PFSK-1 (cell line): ENCODE data around the gene GLIS1.

ENCODE experiments used
- FOXP2 ChIP-seq: optimal IDR thresholded peaks from 2 replicates; pipeline ENCODE3; 2011; ENCODE audit warnings: borderline replicate concordance, control low read depth, inconsistent platforms; ENCODE audit not compliant: insufficient read depth; ENCODE audit errors: extremely low read length, extremely low read depth
- POLR2AphosphoS5 ChIP-seq: IDR thresholded peaks from 2 replicates; pipeline ENCODE4 v1.6.1; 2012; ENCODE audit warnings: low read depth, mild to moderate bottlenecking, control low read depth, low read length, moderate library complexity
- SIN3A ChIP-seq: IDR thresholded peaks from 2 replicates; pipeline ENCODE4 v1.6.1; 2012; ENCODE audit warnings: mild to moderate bottlenecking, low read length, moderate library complexity, borderline replicate concordance; ENCODE audit not compliant: insufficient read depth
- TAF1 ChIP-seq: IDR thresholded peaks from 2 replicates; pipeline ENCODE4 v1.6.1; 2012; ENCODE audit warnings: low read length, control low read depth, borderline replicate concordance; ENCODE audit not compliant: insufficient read depth
- TF ChIP-seq, protein P1 (sequence below), 2 experiments: IDR thresholded peaks; 2 replicates each; pipeline versions ENCODE4 v1.6.1 to v1.8.0; 2011 to 2012; ENCODE audit warnings: low read depth in 2 of 2, low read length in 2 of 2, control low read depth in 1 of 2, inconsistent platforms in 1 of 2, mild to moderate bottlenecking in 1 of 2, moderate library complexity in 1 of 2; ENCODE audit not compliant: insufficient read depth in 1 of 2

GLIS1 gene

DNA sequence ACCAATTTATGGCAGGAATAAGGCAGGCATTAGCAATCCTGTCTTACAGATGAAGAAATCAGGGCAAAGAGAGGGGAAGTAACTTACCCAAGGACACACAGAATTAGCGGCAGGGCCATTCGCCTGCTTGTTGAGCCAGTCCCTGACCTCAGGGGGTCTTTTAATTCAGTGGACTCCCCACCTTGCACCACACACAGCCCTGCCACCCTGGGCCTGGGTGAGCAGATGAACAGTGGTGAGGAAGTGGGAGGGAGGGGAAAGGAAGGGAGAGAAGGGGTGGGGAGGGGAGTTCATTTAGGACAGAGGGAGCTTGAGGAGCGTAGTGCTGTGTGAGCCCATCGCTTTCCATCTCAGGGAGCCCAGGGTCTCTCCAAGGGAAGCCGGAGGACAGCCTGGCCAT is 34.7 kb downstream of the GLIS1 start:
- TF ChIP-seq, protein P1, sequence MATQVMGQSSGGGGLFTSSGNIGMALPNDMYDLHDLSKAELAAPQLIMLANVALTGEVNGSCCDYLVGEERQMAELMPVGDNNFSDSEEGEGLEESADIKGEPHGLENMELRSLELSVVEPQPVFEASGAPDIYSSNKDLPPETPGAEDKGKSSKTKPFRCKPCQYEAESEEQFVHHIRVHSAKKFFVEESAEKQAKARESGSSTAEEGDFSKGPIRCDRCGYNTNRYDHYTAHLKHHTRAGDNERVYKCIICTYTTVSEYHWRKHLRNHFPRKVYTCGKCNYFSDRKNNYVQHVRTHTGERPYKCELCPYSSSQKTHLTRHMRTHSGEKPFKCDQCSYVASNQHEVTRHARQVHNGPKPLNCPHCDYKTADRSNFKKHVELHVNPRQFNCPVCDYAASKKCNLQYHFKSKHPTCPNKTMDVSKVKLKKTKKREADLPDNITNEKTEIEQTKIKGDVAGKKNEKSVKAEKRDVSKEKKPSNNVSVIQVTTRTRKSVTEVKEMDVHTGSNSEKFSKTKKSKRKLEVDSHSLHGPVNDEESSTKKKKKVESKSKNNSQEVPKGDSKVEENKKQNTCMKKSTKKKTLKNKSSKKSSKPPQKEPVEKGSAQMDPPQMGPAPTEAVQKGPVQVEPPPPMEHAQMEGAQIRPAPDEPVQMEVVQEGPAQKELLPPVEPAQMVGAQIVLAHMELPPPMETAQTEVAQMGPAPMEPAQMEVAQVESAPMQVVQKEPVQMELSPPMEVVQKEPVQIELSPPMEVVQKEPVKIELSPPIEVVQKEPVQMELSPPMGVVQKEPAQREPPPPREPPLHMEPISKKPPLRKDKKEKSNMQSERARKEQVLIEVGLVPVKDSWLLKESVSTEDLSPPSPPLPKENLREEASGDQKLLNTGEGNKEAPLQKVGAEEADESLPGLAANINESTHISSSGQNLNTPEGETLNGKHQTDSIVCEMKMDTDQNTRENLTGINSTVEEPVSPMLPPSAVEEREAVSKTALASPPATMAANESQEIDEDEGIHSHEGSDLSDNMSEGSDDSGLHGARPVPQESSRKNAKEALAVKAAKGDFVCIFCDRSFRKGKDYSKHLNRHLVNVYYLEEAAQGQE (IDR thresholded peaks at IDR 0.05; ENCODE audit: insufficient read depth in 1 of 2, low read depth in 2 of 2, low read length in 2 of 2) = no peak
- no peak for TF ChIP-seq SIN3A
- TF ChIP-seq POLR2AphosphoS5 = no peak
- no peak for TF ChIP-seq TAF1
- TF ChIP-seq FOXP2 = no peak

DNA sequence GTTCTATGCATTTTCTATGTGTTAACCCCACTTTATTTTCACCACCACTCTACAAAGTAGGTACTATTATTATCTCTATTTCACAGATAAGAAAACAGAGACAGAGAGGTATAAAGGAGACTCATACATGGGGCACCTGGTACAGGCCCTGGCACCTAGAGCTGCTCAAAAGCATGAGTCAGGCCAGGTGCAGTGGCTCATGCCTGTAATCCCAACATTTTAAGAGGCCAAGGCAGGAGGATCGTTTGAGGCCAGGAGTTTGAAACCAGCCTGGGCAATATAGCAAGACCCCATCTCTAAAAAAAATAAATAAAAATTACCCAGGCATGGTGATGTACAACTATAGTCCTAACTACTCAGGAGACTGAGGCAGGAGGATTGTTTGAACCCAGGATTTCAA is 35.8 kb downstream of the GLIS1 start:
- no peak for TF ChIP-seq FOXP2
- no peak for TF ChIP-seq TAF1
- no peak for TF ChIP-seq SIN3A
- TF ChIP-seq, protein P1 (IDR thresholded peaks at IDR 0.05; ENCODE audit: insufficient read depth in 1 of 2, low read depth in 2 of 2, low read length in 2 of 2) = no peak

- TF ChIP-seq, protein P1 (IDR thresholded peaks at IDR 0.05; ENCODE audit: insufficient read depth in 1 of 2, low read depth in 2 of 2, low read length in 2 of 2) = no peak
- TF ChIP-seq SIN3A (no peak), POLR2AphosphoS5 (no peak), TAF1 (no peak), FOXP2 (no peak)
Observed at GRCh38 chr1:53702341-53702740, 36.6 kb downstream of the GLIS1 start.

DNA sequence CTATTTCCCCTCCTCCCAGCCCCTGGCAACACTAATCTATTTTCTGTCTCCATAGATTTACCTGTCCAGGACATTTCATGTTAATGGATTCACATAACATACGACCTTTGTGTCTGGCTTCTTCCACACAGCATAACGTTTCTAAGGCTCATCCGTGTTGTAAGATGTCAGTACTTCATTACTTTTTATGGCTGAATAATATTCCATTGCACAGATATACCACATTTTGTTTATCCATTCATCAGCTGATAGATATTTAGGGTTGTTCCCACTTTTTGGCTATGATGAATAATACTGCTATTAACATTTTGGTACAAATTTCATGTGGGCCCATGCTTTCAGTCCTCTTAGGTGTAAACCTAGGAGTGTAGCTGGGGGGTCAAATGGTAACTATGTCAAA is 38.2 kb downstream of the GLIS1 start:
- no peak for TF ChIP-seq TAF1
- no peak for TF ChIP-seq FOXP2
- TF ChIP-seq, protein P1 (IDR thresholded peaks at IDR 0.05; ENCODE audit: insufficient read depth in 1 of 2, low read depth in 2 of 2, low read length in 2 of 2) = no peak
- TF ChIP-seq POLR2AphosphoS5 = no peak
- no peak for TF ChIP-seq SIN3A

DNA sequence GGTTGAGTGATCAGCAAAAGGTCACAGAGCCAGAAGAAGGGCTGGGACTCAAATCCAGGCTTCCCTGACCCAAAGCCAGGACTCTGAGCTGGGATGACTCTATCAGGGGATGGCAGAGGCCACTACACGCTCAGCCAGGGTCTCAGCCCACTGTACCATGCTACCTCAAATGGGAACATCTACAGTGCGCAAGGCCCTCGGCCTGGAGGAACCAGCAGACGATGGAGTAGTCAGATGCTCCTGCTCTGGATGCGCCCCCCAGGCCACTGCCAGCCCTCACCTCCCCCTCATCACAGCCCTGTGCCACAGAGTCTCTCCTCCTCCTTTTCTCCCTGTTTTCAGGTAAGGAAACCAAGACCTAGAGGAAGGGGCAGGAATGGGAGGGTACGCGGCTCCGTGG is 39.0 kb downstream of the GLIS1 start:
- TF ChIP-seq POLR2AphosphoS5 (no peak), SIN3A (no peak), TAF1 (no peak), FOXP2 (no peak)
- TF ChIP-seq, protein P1 (IDR thresholded peaks at IDR 0.05; ENCODE audit: insufficient read depth in 1 of 2, low read depth in 2 of 2, low read length in 2 of 2) = no peak
